HepG2 (cell line): ENCODE results near the gene CFI. TPM values are rescaled to one million over a fixed set of nuclear protein-coding genes. Genes with fewer than 3 reads are reported as not detected.

Experiments
- REL ChIP-seq: sonication (generic); formaldehyde crosslinking; conservative IDR thresholded peaks from 2 replicates; pipeline ENCODE4 v1.8.0; 2022; ENCODE audit warnings: mild to moderate bottlenecking, missing genetic modification reagents, moderate library complexity
- SOX6 ChIP-seq, 2 experiments: fragments of 450-650 bp in 1 of 2; sonication (generic) in 1 of 2; formaldehyde crosslinking in 1 of 2; IDR thresholded peaks; 2 replicates each; pipeline versions ENCODE4 v1.4.0 to v1.6.1; 2017 to 2020; ENCODE audit warnings: antibody characterized with exemption in 1 of 2, mild to moderate bottlenecking in 1 of 2, missing genetic modification reagents in 1 of 2
- ZNF160 ChIP-seq: sonication (generic); formaldehyde crosslinking; IDR thresholded peaks from 2 replicates; pipeline ENCODE4 v1.8.0; 2022; ENCODE audit warnings: mild to moderate bottlenecking, inconsistent platforms, missing genetic modification reagents
- ZNF207 ChIP-seq: fragments of 450-650 bp; IDR thresholded peaks from 2 replicates; pipeline ENCODE4 v1.6.1; 2016; ENCODE audit warnings: antibody characterized with exemption, borderline replicate concordance
- ZNF615 ChIP-seq: sonication (generic); formaldehyde crosslinking; IDR thresholded peaks from 2 replicates; pipeline ENCODE4 v1.5.0; 2020; ENCODE audit warnings: mild to moderate bottlenecking, missing genetic modification reagents, borderline replicate concordance
- ZNF672 ChIP-seq: sonication (generic); formaldehyde crosslinking; IDR thresholded peaks from 2 replicates; pipeline ENCODE4 v1.8.1; 2022; ENCODE audit warnings: missing genetic modification reagents
- polyA plus RNA-seq, 8 experiments: library from polyadenylated mRNA; depleted of rRNA in 3 of 8; stranded (reverse) in 7 of 8; unstranded in 1 of 8; fragments of >200 nt; fragmentation: Illumina TruSeq in 4 of 8; extraction: Trizol in 4 of 8; gene quantifications; 2 replicates each; pipeline versions ENCODE4 v1.2.1 to v1.2.3, GENCODE V29; 2011 to 2016; ENCODE audit warnings: low read depth in 4 of 8, missing spikeins in 1 of 8, mixed read lengths in 1 of 8; ENCODE audit not compliant: insufficient read depth in 1 of 8
- total RNA-seq, 5 experiments: library from RNA; depleted of rRNA; stranded (reverse); fragments of >200 nt; fragmentation: Illumina TruSeq; extraction: Trizol; gene quantifications; 2 replicates each; pipeline ENCODE4 v1.2.3, GENCODE V29; 2016; ENCODE audit warnings: low read depth in 1 of 5
- TF ChIP-seq, protein P1 (sequence below): IDR thresholded peaks from 2 replicates; pipeline ENCODE4 v1.6.1; 2016; ENCODE audit warnings: mild to moderate bottlenecking, missing biosample characterization, missing genetic modification reagents
- TF ChIP-seq, protein P2 (sequence below): sonication (generic); formaldehyde crosslinking; IDR thresholded peaks from 2 replicates; pipeline ENCODE4 v1.4.0; 2020; ENCODE audit warnings: missing genetic modification reagents
- TF ChIP-seq, protein P3 (sequence below): sonication (generic); formaldehyde crosslinking; IDR thresholded peaks from 2 replicates; pipeline ENCODE4 v1.9.0; 2021; ENCODE audit warnings: mild to moderate bottlenecking, missing genetic modification reagents

The CFI gene
- total and polyA plus RNA-seq, 2 of the 13 experiments (the other 11 are each of a cell fraction or from before 2014, with no cell fraction given): 284 to 337 TPM

DNA sequence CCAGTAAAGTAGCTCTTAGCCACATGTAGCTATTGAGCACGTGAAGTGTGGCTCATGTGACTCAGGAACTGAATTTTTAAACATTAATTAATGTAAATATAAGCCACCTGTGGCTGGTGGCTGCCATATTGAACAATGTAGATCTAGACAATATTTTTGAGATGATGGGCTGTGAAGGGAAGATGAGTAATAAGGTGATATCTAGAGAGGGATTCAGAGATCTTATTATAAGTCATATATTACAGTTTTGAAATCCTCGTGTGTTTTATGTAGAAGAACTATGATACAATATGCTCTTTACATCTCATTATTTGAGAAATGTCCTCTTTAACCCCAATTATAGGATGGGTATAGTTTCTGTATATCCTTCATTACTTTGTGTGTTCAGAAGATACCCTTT, 19.4 kb upstream of the CFI start (continued):
- TF ChIP-seq ZNF615 (CRISPR knock-in tag) (no peak), ZNF160 (no peak), ZNF672 (CRISPR knock-in tag) (no peak), ZNF207 (no peak), SOX6 (IDR thresholded peaks at IDR 0.05) (no peak), SOX6 (CRISPR knock-in tag; IDR thresholded peaks at IDR 0.05) (no peak), REL (CRISPR knock-in tag) (no peak)
- TF ChIP-seq, protein P1, sequence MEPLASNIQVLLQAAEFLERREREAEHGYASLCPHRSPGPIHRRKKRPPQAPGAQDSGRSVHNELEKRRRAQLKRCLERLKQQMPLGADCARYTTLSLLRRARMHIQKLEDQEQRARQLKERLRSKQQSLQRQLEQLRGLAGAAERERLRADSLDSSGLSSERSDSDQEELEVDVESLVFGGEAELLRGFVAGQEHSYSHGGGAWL (CRISPR knock-in tag): no peak
- TF ChIP-seq, protein P2, sequence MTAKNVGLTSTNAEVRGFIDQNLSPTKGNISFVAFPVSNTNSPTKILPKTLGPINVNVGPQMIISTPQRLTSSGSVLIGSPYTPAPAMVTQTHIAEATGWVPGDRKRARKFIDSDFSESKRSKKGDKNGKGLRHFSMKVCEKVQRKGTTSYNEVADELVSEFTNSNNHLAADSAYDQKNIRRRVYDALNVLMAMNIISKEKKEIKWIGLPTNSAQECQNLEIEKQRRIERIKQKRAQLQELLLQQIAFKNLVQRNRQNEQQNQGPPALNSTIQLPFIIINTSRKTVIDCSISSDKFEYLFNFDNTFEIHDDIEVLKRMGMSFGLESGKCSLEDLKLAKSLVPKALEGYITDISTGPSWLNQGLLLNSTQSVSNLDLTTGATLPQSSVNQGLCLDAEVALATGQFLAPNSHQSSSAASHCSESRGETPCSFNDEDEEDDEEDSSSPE (CRISPR knock-in tag): no peak
- TF ChIP-seq, protein P3, sequence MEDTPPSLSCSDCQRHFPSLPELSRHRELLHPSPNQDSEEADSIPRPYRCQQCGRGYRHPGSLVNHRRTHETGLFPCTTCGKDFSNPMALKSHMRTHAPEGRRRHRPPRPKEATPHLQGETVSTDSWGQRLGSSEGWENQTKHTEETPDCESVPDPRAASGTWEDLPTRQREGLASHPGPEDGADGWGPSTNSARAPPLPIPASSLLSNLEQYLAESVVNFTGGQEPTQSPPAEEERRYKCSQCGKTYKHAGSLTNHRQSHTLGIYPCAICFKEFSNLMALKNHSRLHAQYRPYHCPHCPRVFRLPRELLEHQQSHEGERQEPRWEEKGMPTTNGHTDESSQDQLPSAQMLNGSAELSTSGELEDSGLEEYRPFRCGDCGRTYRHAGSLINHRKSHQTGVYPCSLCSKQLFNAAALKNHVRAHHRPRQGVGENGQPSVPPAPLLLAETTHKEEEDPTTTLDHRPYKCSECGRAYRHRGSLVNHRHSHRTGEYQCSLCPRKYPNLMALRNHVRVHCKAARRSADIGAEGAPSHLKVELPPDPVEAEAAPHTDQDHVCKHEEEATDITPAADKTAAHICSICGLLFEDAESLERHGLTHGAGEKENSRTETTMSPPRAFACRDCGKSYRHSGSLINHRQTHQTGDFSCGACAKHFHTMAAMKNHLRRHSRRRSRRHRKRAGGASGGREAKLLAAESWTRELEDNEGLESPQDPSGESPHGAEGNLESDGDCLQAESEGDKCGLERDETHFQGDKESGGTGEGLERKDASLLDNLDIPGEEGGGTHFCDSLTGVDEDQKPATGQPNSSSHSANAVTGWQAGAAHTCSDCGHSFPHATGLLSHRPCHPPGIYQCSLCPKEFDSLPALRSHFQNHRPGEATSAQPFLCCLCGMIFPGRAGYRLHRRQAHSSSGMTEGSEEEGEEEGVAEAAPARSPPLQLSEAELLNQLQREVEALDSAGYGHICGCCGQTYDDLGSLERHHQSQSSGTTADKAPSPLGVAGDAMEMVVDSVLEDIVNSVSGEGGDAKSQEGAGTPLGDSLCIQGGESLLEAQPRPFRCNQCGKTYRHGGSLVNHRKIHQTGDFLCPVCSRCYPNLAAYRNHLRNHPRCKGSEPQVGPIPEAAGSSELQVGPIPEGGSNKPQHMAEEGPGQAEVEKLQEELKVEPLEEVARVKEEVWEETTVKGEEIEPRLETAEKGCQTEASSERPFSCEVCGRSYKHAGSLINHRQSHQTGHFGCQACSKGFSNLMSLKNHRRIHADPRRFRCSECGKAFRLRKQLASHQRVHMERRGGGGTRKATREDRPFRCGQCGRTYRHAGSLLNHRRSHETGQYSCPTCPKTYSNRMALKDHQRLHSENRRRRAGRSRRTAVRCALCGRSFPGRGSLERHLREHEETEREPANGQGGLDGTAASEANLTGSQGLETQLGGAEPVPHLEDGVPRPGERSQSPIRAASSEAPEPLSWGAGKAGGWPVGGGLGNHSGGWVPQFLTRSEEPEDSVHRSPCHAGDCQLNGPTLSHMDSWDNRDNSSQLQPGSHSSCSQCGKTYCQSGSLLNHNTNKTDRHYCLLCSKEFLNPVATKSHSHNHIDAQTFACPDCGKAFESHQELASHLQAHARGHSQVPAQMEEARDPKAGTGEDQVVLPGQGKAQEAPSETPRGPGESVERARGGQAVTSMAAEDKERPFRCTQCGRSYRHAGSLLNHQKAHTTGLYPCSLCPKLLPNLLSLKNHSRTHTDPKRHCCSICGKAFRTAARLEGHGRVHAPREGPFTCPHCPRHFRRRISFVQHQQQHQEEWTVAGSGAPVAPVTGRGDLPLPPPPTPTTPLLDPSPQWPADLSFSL: no peak
